ENCODE results near the gene CCDC60. TPM values are rescaled to one million over a fixed set of nuclear protein-coding genes. Genes with fewer than 3 reads are reported as not detected.

Gene CCDC60
- total and polyA plus RNA-seq, 8 donors, result not detected

Other genes starting within 250 kb of the CCDC60 start
- 10 to 100 TPM in 2 of 6 donors, 1 to 10 TPM in 4; 5.4 to 21.2 (median 8.3) TPM for gene HSPB8, start 155.8 kb upstream of the CCDC60 start, total RNA-seq
- gene HSPB8, start 155.8 kb upstream of the CCDC60 start, polyA plus RNA-seq, result 10 to 100 TPM; 10.5 to 11.1 TPM